HCT116 (cell line): ENCODE measurements around the gene MTA2. TPM values are rescaled to one million over a fixed set of nuclear protein-coding genes. Genes with fewer than 3 reads are reported as not detected.

Source experiments
- ATAC-seq: fragments of 200-7000 bp; cut with Tn5 transposase; 2 replicates; pipeline ENCODE4 v1.9.1; 2020; ENCODE audit warnings: mild to moderate bottlenecking, moderate library complexity
- BruUV-seq: library from RNA; stranded (reverse); fragments of 400-500 nt; replicated peaks from 2 replicates; lab custom pipeline; 2021; lab: Mats Ljungman, UMichigan
- CTCF ChIA-PET: fragments of 300-600 bp; sonication (Branson Sonifier 250); formaldehyde crosslinking; loops from one replicate; lab custom pipeline; 2021; ENCODE audit warnings: antibody characterized with exemption; lab: Charles Lee
- POLR2A ChIA-PET: fragments of 300-600, 350-600 bp; sonication (Branson Sonifier 250); formaldehyde crosslinking; loops from one replicate; lab custom pipeline; 2021; ENCODE audit warnings: antibody characterized with exemption; lab: Charles Lee
- RAD21 ChIA-PET, 2 experiments: fragments of 300-600 bp; sonication (Branson Sonifier 250); formaldehyde crosslinking; loops; one replicate each; lab custom pipeline; 2023; ENCODE audit warnings: low total read pairs in 2 of 2; ENCODE audit not compliant: uncharacterized antibody in 2 of 2, unreplicated experiment in 2 of 2, low non-redundant PET in 1 of 2; lab: Charles Lee
- DNase-seq: peaks from one replicate; pipeline ENCODE4 v3.0.0-alpha.2; 2010; ENCODE audit warnings: low read depth, low spot score
- H2AFZ ChIP-seq: fragments of 200-600 bp; shearing (Covaris generic), sonication (generic); 2 replicates; pipeline ENCODE4 v1.6.1; 2017; ENCODE audit warnings: low read depth, mixed run types, mixed read lengths, antibody characterized with exemption, low read length; ENCODE audit not compliant: poor library complexity, severe bottlenecking
- H3K27ac ChIP-seq: 2 replicates; pipeline ENCODE4 v1.5.1; 2012; ENCODE audit warnings: low read depth, low read length
- H3K27me3 ChIP-seq: fragments of 200-600 bp; sonication (generic); 2 replicates; pipeline ENCODE4 v1.6.1; 2016; ENCODE audit warnings: mixed run types, low read length, mixed read lengths; ENCODE audit not compliant: insufficient read depth
- H3K36me3 ChIP-seq, 2 experiments: fragments of 200-500 bp in 1 of 2; fragments of 200-600 bp in 1 of 2; sonication (Bioruptor generic) in 1 of 2; sonication (generic) in 1 of 2; 2 replicates each; pipeline versions ENCODE4 v1.5.1 to v1.6.1; 2014 to 2016; ENCODE audit warnings: low read length in 2 of 2, inconsistent platforms in 1 of 2, mixed read lengths in 1 of 2, mixed run types in 1 of 2; ENCODE audit not compliant: insufficient read depth in 2 of 2, control insufficient read depth in 1 of 2
- H3K4me1 ChIP-seq, 2 experiments: fragments of 200-600 bp in 1 of 2; sonication (generic) in 1 of 2; 2 replicates each; pipeline versions ENCODE4 v1.5.1 to v1.6.1; 2012 to 2017; ENCODE audit warnings: low read length in 2 of 2, inconsistent platforms in 1 of 2, mild to moderate bottlenecking in 1 of 2, mixed read lengths in 1 of 2, mixed run types in 1 of 2, moderate library complexity in 1 of 2; ENCODE audit not compliant: insufficient read depth in 2 of 2, control insufficient read depth in 1 of 2
- H3K4me2 ChIP-seq: fragments of 200-600 bp; sonication (generic); 2 replicates; pipeline ENCODE4 v1.6.1; 2017; ENCODE audit warnings: mixed run types, low read length, mixed read lengths
- H3K4me3 ChIP-seq, 2 experiments: fragments of 200-600 bp in 1 of 2; sonication (generic) in 1 of 2; replicated peaks in 1 of 2; 2 replicates each; pipeline ENCODE4 v1.5.1; 2011 to 2016; ENCODE audit warnings: low read length in 2 of 2, control low read depth in 1 of 2, low read depth in 1 of 2, mild to moderate bottlenecking in 1 of 2, mixed read lengths in 1 of 2, mixed run types in 1 of 2
- H3K79me2 ChIP-seq: fragments of 200-600 bp; sonication (generic); 2 replicates; pipeline ENCODE4 v1.6.1; 2017; ENCODE audit warnings: mild to moderate bottlenecking, mixed run types, low read length, moderate library complexity, mixed read lengths; ENCODE audit not compliant: insufficient read depth
- H3K9ac ChIP-seq: fragments of 200-600 bp; sonication (generic); 2 replicates; pipeline ENCODE4 v1.6.1; 2016; ENCODE audit warnings: low read length, mixed read lengths
- H3K9me2 ChIP-seq: fragments of 200-600 bp; sonication (generic), shearing (Covaris generic); 2 replicates; pipeline ENCODE4 v1.6.1; 2017; ENCODE audit warnings: mixed run types, mild to moderate bottlenecking, moderate library complexity; ENCODE audit not compliant: insufficient read depth
- H3K9me3 ChIP-seq, 2 experiments: fragments of 200-500 bp in 1 of 2; fragments of 200-600 bp in 1 of 2; sonication (Bioruptor generic) in 1 of 2; sonication (generic) in 1 of 2; 2 replicates each; pipeline ENCODE4 v1.6.1; 2014 to 2017; ENCODE audit warnings: low read length in 2 of 2, mixed read lengths in 2 of 2, inconsistent platforms in 1 of 2, low read depth in 1 of 2, mild to moderate bottlenecking in 1 of 2, mixed run types in 1 of 2, moderate library complexity in 1 of 2; ENCODE audit not compliant: control insufficient read depth in 1 of 2, insufficient read depth in 1 of 2
- H4K20me1 ChIP-seq: fragments of 200-600 bp; sonication (generic), shearing (Covaris generic); 2 replicates; pipeline ENCODE4 v1.6.1; 2017; ENCODE audit warnings: mixed run types, mild to moderate bottlenecking, moderate library complexity; ENCODE audit not compliant: insufficient read depth
- ATF3 ChIP-seq: IDR thresholded peaks from 2 replicates; pipeline ENCODE4 v1.6.1; 2012
- CBX3 ChIP-seq: IDR thresholded peaks from 2 replicates; pipeline ENCODE4 v1.6.1; 2012; ENCODE audit warnings: low read depth
- CEBPB ChIP-seq: IDR thresholded peaks from 2 replicates; pipeline ENCODE4 v1.6.1; 2012; ENCODE audit warnings: low read depth
- EGR1 ChIP-seq: IDR thresholded peaks from 2 replicates; pipeline ENCODE4 v1.6.1; 2012; ENCODE audit warnings: low read depth
- ELF1 ChIP-seq: IDR thresholded peaks from 2 replicates; pipeline ENCODE4 v1.6.1; 2012; ENCODE audit warnings: low read depth, borderline replicate concordance
- EZH2 ChIP-seq: fragments of 200-600 bp; sonication (generic); IDR thresholded peaks from 2 replicates; pipeline ENCODE4 v1.6.1; 2017; ENCODE audit warnings: antibody characterized with exemption, mixed run types
- EZH2phosphoT487 ChIP-seq: fragments of 200-600 bp; IDR thresholded peaks from 2 replicates; pipeline ENCODE4 v1.6.1; 2018; ENCODE audit warnings: antibody characterized with exemption, borderline replicate concordance
- FOSL1 ChIP-seq: IDR thresholded peaks from 2 replicates; pipeline ENCODE4 v1.6.1; 2012; ENCODE audit warnings: low read depth
- JUND ChIP-seq: IDR thresholded peaks from 2 replicates; pipeline ENCODE4 v1.6.1; 2012
- MAX ChIP-seq: IDR thresholded peaks from 2 replicates; pipeline ENCODE4 v1.6.1; 2012
- POLR2A ChIP-seq: IDR thresholded peaks from 2 replicates; pipeline ENCODE4 v1.7.0; 2011; ENCODE audit warnings: borderline replicate concordance; ENCODE audit not compliant: insufficient read depth, insufficient read length; ENCODE audit errors: extremely low read depth
- SP1 ChIP-seq: IDR thresholded peaks from 2 replicates; pipeline ENCODE4 v1.6.1; 2012; ENCODE audit warnings: low read depth
- TCF7L2 ChIP-seq: IDR thresholded peaks from 2 replicates; pipeline ENCODE4 v1.7.0; 2011; ENCODE audit warnings: borderline replicate concordance, inconsistent platforms; ENCODE audit not compliant: insufficient read depth, insufficient read length; ENCODE audit errors: extremely low read depth
- ZNF274 ChIP-seq: fragments of 200-500 bp; sonication (Bioruptor generic); IDR thresholded peaks from 2 replicates; pipeline ENCODE4 v1.6.1; 2014; ENCODE audit warnings: mild to moderate bottlenecking, low read depth, low read length, inconsistent platforms
- intact Hi-C: fragments of 100-400 bp; cut with micrococcal nuclease; formaldehyde crosslinking; loops from 2 replicates; pipeline ENCODE4 v1.10.0; 2022
- total RNA-seq: library from RNA; stranded (reverse); gene quantifications from one replicate; pipeline ENCODE4 v1.2.1, GENCODE V29; 2021; ENCODE audit not compliant: unreplicated experiment
- TF ChIP-seq, protein P1 (sequence below), 3 experiments: fragments of 200-600 bp in 1 of 3; sonication (generic) in 1 of 3; IDR thresholded peaks in 2 of 3; conservative IDR thresholded peaks in 1 of 3; 2 replicates each; pipeline ENCODE4 v1.5.1; 2012 to 2017; ENCODE audit warnings: low read depth in 2 of 3, low read length in 2 of 3, antibody characterized with exemption in 1 of 3, borderline replicate concordance in 1 of 3, control low read depth in 1 of 3, mild to moderate bottlenecking in 1 of 3, mixed read lengths in 1 of 3, mixed run types in 1 of 3, moderate library complexity in 1 of 3; ENCODE audit not compliant: insufficient read depth in 1 of 3
- TF ChIP-seq, protein P2 (sequence below): IDR thresholded peaks from 2 replicates; pipeline ENCODE4 v1.6.1; 2011; ENCODE audit warnings: mild to moderate bottlenecking, low read length, moderate library complexity; ENCODE audit not compliant: insufficient replicate concordance; ENCODE audit errors: extremely low read depth

MTA2 gene
- total RNA-seq, 1 experiment from 2014 or later = 98.9 TPM

DNA sequence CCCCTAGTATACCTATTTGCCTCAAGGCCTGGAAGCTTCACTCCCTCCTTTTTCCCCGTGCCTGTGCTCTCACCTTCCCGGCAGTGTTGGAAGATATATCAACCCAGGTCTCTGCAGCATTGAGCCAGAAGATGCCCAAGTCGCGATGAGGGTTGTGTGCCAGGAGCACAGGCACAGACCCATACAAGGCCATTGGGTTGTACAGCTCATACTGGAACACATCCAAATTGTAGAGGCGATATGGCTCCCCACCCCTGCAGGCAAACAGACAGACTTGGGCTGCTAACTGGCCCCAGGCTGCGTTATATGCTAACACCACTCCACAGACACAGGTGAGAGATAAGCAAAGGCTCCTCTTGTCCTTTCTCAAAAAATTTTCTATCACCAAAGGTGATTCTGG lies 30.8 kb upstream of the MTA2 start:
- no peak overlapping the region for H3K27ac ChIP-seq
- intact Hi-C loops = no loop called here
- H3K79me2 ChIP-seq = peaks cover 25% of the 10 kb centered on the region; the same call in 1 of the 2 replicates
- BruUV-seq = no TSS peak
- H3K9ac ChIP-seq = no peak overlapping the region
- H3K9me3 ChIP-seq = no peaks in the 10 kb centered on the region
- H3K4me3 ChIP-seq = no peak overlapping the region
- no peak overlapping the region for H3K4me2 ChIP-seq
- RAD21 ChIA-PET = no interaction called here
- no peaks in the 10 kb centered on the region for H4K20me1 ChIP-seq
- H2AFZ ChIP-seq = no peak overlapping the region
- no peaks in the 10 kb centered on the region for H3K9me2 ChIP-seq
- CTCF ChIA-PET = no interaction called here
- POLR2A ChIA-PET = interaction anchor here (1.0 kb wide), 1 partner anchor 33 kb away, joined by 3 read pairs; the partner anchor contains the start of genes C11orf98 and CSKMT
- no peak for TF ChIP-seq MAX
- TF ChIP-seq EGR1 = no peak
- no peak for TF ChIP-seq ZNF274
- TF ChIP-seq POLR2A = no peak
- no peak for TF ChIP-seq CEBPB
- TF ChIP-seq, protein P1, sequence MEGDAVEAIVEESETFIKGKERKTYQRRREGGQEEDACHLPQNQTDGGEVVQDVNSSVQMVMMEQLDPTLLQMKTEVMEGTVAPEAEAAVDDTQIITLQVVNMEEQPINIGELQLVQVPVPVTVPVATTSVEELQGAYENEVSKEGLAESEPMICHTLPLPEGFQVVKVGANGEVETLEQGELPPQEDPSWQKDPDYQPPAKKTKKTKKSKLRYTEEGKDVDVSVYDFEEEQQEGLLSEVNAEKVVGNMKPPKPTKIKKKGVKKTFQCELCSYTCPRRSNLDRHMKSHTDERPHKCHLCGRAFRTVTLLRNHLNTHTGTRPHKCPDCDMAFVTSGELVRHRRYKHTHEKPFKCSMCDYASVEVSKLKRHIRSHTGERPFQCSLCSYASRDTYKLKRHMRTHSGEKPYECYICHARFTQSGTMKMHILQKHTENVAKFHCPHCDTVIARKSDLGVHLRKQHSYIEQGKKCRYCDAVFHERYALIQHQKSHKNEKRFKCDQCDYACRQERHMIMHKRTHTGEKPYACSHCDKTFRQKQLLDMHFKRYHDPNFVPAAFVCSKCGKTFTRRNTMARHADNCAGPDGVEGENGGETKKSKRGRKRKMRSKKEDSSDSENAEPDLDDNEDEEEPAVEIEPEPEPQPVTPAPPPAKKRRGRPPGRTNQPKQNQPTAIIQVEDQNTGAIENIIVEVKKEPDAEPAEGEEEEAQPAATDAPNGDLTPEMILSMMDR (IDR thresholded peaks at IDR 0.05 in 2 of 3, conservative IDR thresholded peaks at IDR 0.05 in 1 of 3; ENCODE audit: borderline replicate concordance in 1 of 3, insufficient read depth in 1 of 3, low read depth in 2 of 3, low read length in 2 of 3) = no peak
- no peak for TF ChIP-seq JUND
- no peak for TF ChIP-seq TCF7L2
- TF ChIP-seq CBX3 = no peak
- TF ChIP-seq ATF3 = no peak
- TF ChIP-seq FOSL1 = no peak
- TF ChIP-seq EZH2 = no peak
- TF ChIP-seq, protein P2, sequence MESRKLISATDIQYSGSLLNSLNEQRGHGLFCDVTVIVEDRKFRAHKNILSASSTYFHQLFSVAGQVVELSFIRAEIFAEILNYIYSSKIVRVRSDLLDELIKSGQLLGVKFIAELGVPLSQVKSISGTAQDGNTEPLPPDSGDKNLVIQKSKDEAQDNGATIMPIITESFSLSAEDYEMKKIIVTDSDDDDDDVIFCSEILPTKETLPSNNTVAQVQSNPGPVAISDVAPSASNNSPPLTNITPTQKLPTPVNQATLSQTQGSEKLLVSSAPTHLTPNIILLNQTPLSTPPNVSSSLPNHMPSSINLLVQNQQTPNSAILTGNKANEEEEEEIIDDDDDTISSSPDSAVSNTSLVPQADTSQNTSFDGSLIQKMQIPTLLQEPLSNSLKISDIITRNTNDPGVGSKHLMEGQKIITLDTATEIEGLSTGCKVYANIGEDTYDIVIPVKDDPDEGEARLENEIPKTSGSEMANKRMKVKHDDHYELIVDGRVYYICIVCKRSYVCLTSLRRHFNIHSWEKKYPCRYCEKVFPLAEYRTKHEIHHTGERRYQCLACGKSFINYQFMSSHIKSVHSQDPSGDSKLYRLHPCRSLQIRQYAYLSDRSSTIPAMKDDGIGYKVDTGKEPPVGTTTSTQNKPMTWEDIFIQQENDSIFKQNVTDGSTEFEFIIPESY = no peak
- no peak for TF ChIP-seq SP1
- no peak for TF ChIP-seq EZH2phosphoT487
- no peak for TF ChIP-seq ELF1
- H3K27me3 ChIP-seq = no peaks in the 10 kb centered on the region
- H3K4me1 ChIP-seq = no peaks in the 10 kb centered on the region
- DNase-seq = no peak
- ATAC-seq = no peak
- H3K36me3 ChIP-seq = peaks cover 68 to 69% of the 10 kb centered on the region in 2 experiments
